NB4 (cell line): ENCODE data around the gene ST3GAL5.

Experiments
- CTCF ChIP-seq: IDR thresholded peaks from one replicate; pipeline ENCODE4 v1.5.1; 2012; ENCODE audit warnings: low read depth, low read length
- MAX ChIP-seq: IDR thresholded peaks from 2 replicates; pipeline ENCODE4 v1.6.1; 2011; ENCODE audit warnings: low read depth, low read length

GRCh38 chr2:85796341-85797262 lies 92.2 kb downstream of the ST3GAL5 start:
- TF ChIP-seq CTCF, result no peak
- no peak for TF ChIP-seq MAX
